Bronchial epithelial cell (primary cell): ENCODE data around the gene AMIGO1. TPM values are rescaled to one million over a fixed set of nuclear protein-coding genes. Genes with fewer than 3 reads are reported as not detected.

ENCODE experiments used
- DNase-seq: peaks from one replicate; pipeline ENCODE4 v3.0.0-alpha.2; 2010; ENCODE audit warnings: low read depth
- FAIRE-seq: peaks from 2 replicates; lab custom pipeline; 2011; peaks lifted over from hg19 to GRCh38; lab: Jason Lieb, UNC
- H3K27me3 ChIP-seq: 2 replicates; pipeline ENCODE4 v1.5.1; 2011; ENCODE audit warnings: low read length; ENCODE audit not compliant: control insufficient read depth, insufficient read depth
- H3K36me3 ChIP-seq: 2 replicates; pipeline ENCODE4 v1.5.1; 2011; ENCODE audit warnings: low read length; ENCODE audit not compliant: control insufficient read depth, insufficient read depth
- H3K4me3 ChIP-seq: 2 replicates; pipeline ENCODE4 v1.5.1; 2011; ENCODE audit warnings: mild to moderate bottlenecking, low read depth, low read length, control low read depth
- CTCF ChIP-seq: IDR thresholded peaks from 2 replicates; pipeline ENCODE4 v1.5.1; 2011; ENCODE audit warnings: mild to moderate bottlenecking, moderate library complexity, low read length, control low read depth, inconsistent platforms; ENCODE audit not compliant: insufficient read depth, severe bottlenecking
- total RNA-seq: library from RNA; depleted of rRNA; stranded (reverse); fragments of >200 nt; gene quantifications from 2 replicates; pipeline ENCODE4 v1.2.1, GENCODE V29; 2014

Gene AMIGO1
- total RNA-seq, 1 donor from 2014 or later: 0.26 TPM

GRCh38 chr1:109523706-109524105, 14.2 kb upstream of the AMIGO1 start:
- Histone ChIP-seq H3K36me3 (no peaks in the 10 kb centered on the region), H3K4me3 (no peak overlapping the region), H3K27me3 (peaks cover 2% of the 10 kb centered on the region)
- no peak for FAIRE-seq
- TF ChIP-seq CTCF: no peak
- no peak for DNase-seq

- no peak for FAIRE-seq
- Histone ChIP-seq H3K27me3 (no peaks in the 10 kb centered on the region), H3K36me3 (no peaks in the 10 kb centered on the region), H3K4me3 (no peak overlapping the region)
- DNase-seq: no peak
- no peak for TF ChIP-seq CTCF
Observed at GRCh38 chr1:109522026-109522425, 12.5 kb upstream of the AMIGO1 start.

- Histone ChIP-seq H3K36me3 (no peaks in the 10 kb centered on the region), H3K4me3 (no peak overlapping the region), H3K27me3 (no peaks in the 10 kb centered on the region)
- TF ChIP-seq CTCF: no peak
- DNase-seq (no peak), FAIRE-seq (no peak)
Observed at GRCh38 chr1:109521002-109521951, 11.8 kb upstream of the AMIGO1 start.

- H3K36me3 ChIP-seq: no peaks in the 10 kb centered on the region
- no peaks in the 10 kb centered on the region for H3K27me3 ChIP-seq
- no peak for TF ChIP-seq CTCF
- FAIRE-seq: no peak
- no peak for DNase-seq
- H3K4me3 ChIP-seq: no peak overlapping the region
Observed at GRCh38 chr1:109517337-109517736, 7.8 kb upstream of the AMIGO1 start.

GRCh38 chr1:109516872-109517271, 7.3 kb upstream of the AMIGO1 start:
- TF ChIP-seq CTCF: no peak
- Histone ChIP-seq H3K36me3 (no peaks in the 10 kb centered on the region), H3K4me3 (no peak overlapping the region), H3K27me3 (no peaks in the 10 kb centered on the region)
- no peak for FAIRE-seq
- peak; percentile 21 for DNase-seq
